PC-9 (cell line): ENCODE results near the gene PKIB. TPM values are rescaled to one million over a fixed set of nuclear protein-coding genes. Genes with fewer than 3 reads are reported as not detected.

Source experiments
- BruUV-seq: library from RNA; stranded (reverse); fragments of 400-500 nt; replicated peaks from 2 replicates; lab custom pipeline; 2021; lab: Mats Ljungman, UMichigan
- CTCF ChIA-PET: fragments of 300-600 bp; sonication (Branson Sonifier 250); formaldehyde crosslinking; loops from one replicate; lab custom pipeline; 2022; ENCODE audit warnings: antibody characterized with exemption; lab: Charles Lee
- POLR2A ChIA-PET: fragments of 300-600 bp; sonication (Branson Sonifier 250); formaldehyde crosslinking; loops from one replicate; lab custom pipeline; 2022; ENCODE audit warnings: antibody characterized with exemption; ENCODE audit not compliant: unreplicated experiment; lab: Charles Lee
- DNase-seq, 2 experiments: peaks; one replicate each; pipeline versions ENCODE4 v3.0.0 to v3.0.0-alpha.2; 2015 to 2022; ENCODE audit warnings: mixed read lengths in 1 of 2
- H2AFZ ChIP-seq: fragments of 200-600 bp; sonication (generic); 2 replicates; pipeline ENCODE4 v1.8.1; 2017; ENCODE audit warnings: antibody characterized with exemption
- H3F3A ChIP-seq: fragments of 200-600 bp; sonication (generic); 2 replicates; pipeline ENCODE4 v1.8.1; 2017; ENCODE audit warnings: antibody characterized with exemption, mild to moderate bottlenecking, low read depth; ENCODE audit not compliant: insufficient read depth
- H3K27ac ChIP-seq: fragments of 200-600 bp; sonication (generic); 2 replicates; pipeline ENCODE4 v1.6.1; 2016; ENCODE audit warnings: mixed run types
- H3K27me3 ChIP-seq: fragments of 200-600 bp; sonication (generic); 2 replicates; pipeline ENCODE4 v1.6.1; 2016; ENCODE audit warnings: low read depth, mixed run types; ENCODE audit not compliant: insufficient read depth
- H3K36me3 ChIP-seq: fragments of 200-600 bp; sonication (generic); 2 replicates; pipeline ENCODE4 v1.6.1; 2016; ENCODE audit warnings: low read depth, mixed run types
- H3K4me1 ChIP-seq: fragments of 200-600 bp; sonication (generic); replicated peaks from 2 replicates; pipeline ENCODE4 v1.6.1; 2016; ENCODE audit warnings: mixed run types; ENCODE audit not compliant: insufficient read depth
- H3K4me2 ChIP-seq: fragments of 200-600 bp; sonication (generic); 2 replicates; pipeline ENCODE4 v1.6.1; 2017; ENCODE audit warnings: mixed run types
- H3K4me3 ChIP-seq: fragments of 200-600 bp; sonication (generic); 2 replicates; pipeline ENCODE4 v1.6.1; 2016; ENCODE audit warnings: mixed run types
- H3K79me2 ChIP-seq: fragments of 200-600 bp; sonication (generic); 2 replicates; pipeline ENCODE4 v1.6.1; 2017; ENCODE audit warnings: low read depth, mixed run types
- H3K9me2 ChIP-seq: fragments of 200-600 bp; sonication (generic); 2 replicates; pipeline ENCODE4 v1.8.1; 2017; ENCODE audit warnings: mild to moderate bottlenecking; ENCODE audit not compliant: insufficient read depth
- H3K9me3 ChIP-seq: fragments of 200-600 bp; sonication (generic); 2 replicates; pipeline ENCODE4 v1.8.1; 2016; ENCODE audit warnings: low read depth; ENCODE audit not compliant: insufficient read depth
- H4K20me1 ChIP-seq: fragments of 200-600 bp; sonication (generic); 2 replicates; pipeline ENCODE4 v1.8.1; 2017; ENCODE audit not compliant: insufficient read depth
- CTCF ChIP-seq: fragments of 200-600 bp; sonication (generic); conservative IDR thresholded peaks from 2 replicates; pipeline ENCODE4 v1.6.1; 2017; ENCODE audit warnings: mixed run types, antibody characterized with exemption, mild to moderate bottlenecking, moderate library complexity
- EZH2 ChIP-seq: fragments of 200-600 bp; sonication (generic); IDR thresholded peaks from 2 replicates; pipeline ENCODE4 v1.8.0; 2017; ENCODE audit warnings: antibody characterized with exemption, low read depth
- intact Hi-C: fragments of 100-400 bp; cut with micrococcal nuclease; formaldehyde crosslinking; loops from one replicate; pipeline ENCODE4 v1.10.0; 2022; ENCODE audit not compliant: unreplicated experiment
- total RNA-seq: library from RNA; stranded (reverse); gene quantifications from 2 replicates; pipeline ENCODE4 v1.2.3, GENCODE V29; 2021

The PKIB gene
- total RNA-seq, 1 experiment from 2014 or later = 7.0 TPM

GRCh38 chr6:122697458-122697857 is 87.3 kb downstream of the PKIB start:
- DNase-seq = peak in 1 of 2 experiments; percentile 78
- no peak for TF ChIP-seq EZH2
- no peak for TF ChIP-seq CTCF
- H3K9me2 ChIP-seq = no peaks in the 10 kb centered on the region
- H3K9me3 ChIP-seq = peaks cover 6% of the 10 kb centered on the region; the same call in 1 of the 2 replicates
- BruUV-seq = no TSS peak
- peaks cover 49% of the 10 kb centered on the region for H3K4me1 ChIP-seq
- H3K4me2 ChIP-seq = peak overlapping the region; percentile 64
- no peaks in the 10 kb centered on the region for H4K20me1 ChIP-seq
- intact Hi-C loops = loop anchor here (2.0 kb wide), 2 partner anchors 45 to 87 kb away; partner anchors contain the start of gene PKIB
- no peaks in the 10 kb centered on the region for H3K79me2 ChIP-seq
- H2AFZ ChIP-seq = no peak overlapping the region
- POLR2A ChIA-PET = no interaction called here
- no peaks in the 10 kb centered on the region for H3K27me3 ChIP-seq
- peaks cover 29% of the 10 kb centered on the region for H3F3A ChIP-seq
- H3K27ac ChIP-seq = peak overlapping the region; percentile 96
- H3K36me3 ChIP-seq = no peaks in the 10 kb centered on the region
- H3K4me3 ChIP-seq = no peak overlapping the region
- CTCF ChIA-PET = no interaction called here

DNA sequence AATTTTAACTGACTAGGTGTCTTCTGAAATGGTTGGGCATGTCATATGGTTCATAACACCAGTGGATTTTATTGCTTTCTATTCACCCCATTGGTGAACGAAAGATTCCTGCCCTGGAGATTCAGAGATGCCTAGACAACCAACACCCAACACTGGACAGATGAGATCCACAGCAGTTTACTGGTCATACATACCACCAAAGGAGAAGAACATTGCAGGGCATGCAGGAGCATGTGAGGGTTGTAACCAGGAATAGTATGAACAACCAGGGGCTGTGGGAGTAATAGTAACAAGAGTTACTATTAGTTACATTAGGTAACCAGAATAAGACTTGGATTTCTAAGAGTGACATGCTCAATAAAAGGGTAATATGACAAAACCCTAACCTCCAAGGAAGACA is 91.5 kb downstream of the PKIB start:
- Histone ChIP-seq H3K36me3 (no peaks in the 10 kb centered on the region), H2AFZ (no peak overlapping the region), H3F3A (peaks cover 16% of the 10 kb centered on the region), H3K4me3 (no peak overlapping the region), H3K9me3 (no peaks in the 10 kb centered on the region; the same call in 1 of the 2 replicates), H3K9me2 (no peaks in the 10 kb centered on the region), H3K27me3 (no peaks in the 10 kb centered on the region), H4K20me1 (no peaks in the 10 kb centered on the region), H3K79me2 (no peaks in the 10 kb centered on the region), H3K4me2 (no peak overlapping the region), H3K4me1 (peaks cover 22% of the 10 kb centered on the region), H3K27ac (no peak overlapping the region)
- intact Hi-C loops = no loop called here
- TF ChIP-seq CTCF = no peak
- no peak for TF ChIP-seq EZH2
- DNase-seq = no peak
- no TSS peak for BruUV-seq
- POLR2A ChIA-PET = no interaction called here
- CTCF ChIA-PET = no interaction called here

- H3K79me2 ChIP-seq = no peaks in the 10 kb centered on the region
- H3K4me3 ChIP-seq = no peak overlapping the region
- H3K4me2 ChIP-seq = no peak overlapping the region
- H3K36me3 ChIP-seq = no peaks in the 10 kb centered on the region
- TF ChIP-seq EZH2 (no peak), CTCF (no peak)
- peaks cover 10% of the 10 kb centered on the region for H3K4me1 ChIP-seq
- intact Hi-C loops = no loop called here
- no peaks in the 10 kb centered on the region for H3K27me3 ChIP-seq
- no peak overlapping the region for H3K27ac ChIP-seq
- no peak overlapping the region for H2AFZ ChIP-seq
- H3F3A ChIP-seq = peaks cover 6% of the 10 kb centered on the region; the same call in 1 of the 2 replicates
- no TSS peak for BruUV-seq
- ChIA-PET CTCF (interaction anchor here (0.8 kb wide), 1 partner anchor 92 kb away, joined by 3 read pairs; no protein-coding TSS in a partner anchor), POLR2A (no interaction called here)
- H3K9me2 ChIP-seq = no peaks in the 10 kb centered on the region
- no peaks in the 10 kb centered on the region; the same call in 1 of the 2 replicates for H3K9me3 ChIP-seq
- H4K20me1 ChIP-seq = no peaks in the 10 kb centered on the region
- DNase-seq = no peak
Observed at GRCh38 chr6:122702841-122703240, 92.6 kb downstream of the PKIB start.
